Vagina (tissue), 2 donors: ENCODE results near the gene SSBP2. TPM values are rescaled to one million over a fixed set of nuclear protein-coding genes. Genes with fewer than 3 reads are reported as not detected.

ENCODE experiments used
- DNase-seq, 2 donors: peaks; one replicate each; pipeline ENCODE4 v3.0.0-alpha.2; 2017; ENCODE audit errors: extremely low spot score in 2 of 2
- H3K27ac ChIP-seq: fragments of 200-600 bp; sonication (generic); one replicate; pipeline ENCODE4 v1.5.1; 2019
- H3K27me3 ChIP-seq: fragments of 200-600 bp; sonication (generic); one replicate; pipeline ENCODE4 v1.5.1; 2019
- H3K36me3 ChIP-seq, 2 donors: fragments of 200-600 bp; sonication (generic); one replicate each; pipeline ENCODE4 v1.5.1; 2017 to 2019
- H3K4me1 ChIP-seq: fragments of 200-600 bp; sonication (generic); one replicate; pipeline ENCODE4 v1.5.1; 2019
- H3K4me3 ChIP-seq, 2 donors: fragments of 200-600 bp; sonication (generic); 1 replicate in 1 of 2; 2 replicates in 1 of 2; pipeline ENCODE4 v1.5.1; 2016 to 2019
- H3K9me3 ChIP-seq: fragments of 200-600 bp; sonication (generic); one replicate; pipeline ENCODE4 v1.5.1; 2019
- CTCF ChIP-seq, 3 experiments: fragments of 450-650 bp in 2 of 3; fragments of 200-600 bp in 1 of 3; sonication (generic) in 1 of 3; IDR thresholded peaks; one replicate each; pipeline ENCODE4 v1.5.1; 2017 to 2019; ENCODE audit warnings: antibody characterized with exemption in 3 of 3, mild to moderate bottlenecking in 2 of 3, moderate library complexity in 2 of 3
- POLR2A ChIP-seq, 2 donors: fragments of 450-650 bp; IDR thresholded peaks; one replicate each; pipeline ENCODE4 v1.6.1; 2017; ENCODE audit warnings: antibody characterized with exemption in 2 of 2, mild to moderate bottlenecking in 2 of 2, moderate library complexity in 2 of 2
- POLR2AphosphoS5 ChIP-seq, 2 donors: sonication (generic); formaldehyde crosslinking; IDR thresholded peaks; one replicate each; pipeline ENCODE4 v1.9.0; 2017; ENCODE audit warnings: antibody characterized with exemption in 2 of 2, mild to moderate bottlenecking in 2 of 2, low read depth in 1 of 2; ENCODE audit not compliant: insufficient read depth in 1 of 2
- intact Hi-C: fragments of 100-400 bp; cut with DNase I; formaldehyde crosslinking; loops from one replicate; pipeline ENCODE4 v1.15.1; 2023
- total RNA-seq: library from RNA; depleted of rRNA; stranded (reverse); fragments of >200 nt; gene quantifications from one replicate; pipeline ENCODE4 v1.2.3, GENCODE V29; 2016

The SSBP2 gene
- total RNA-seq, 1 donor from 2014 or later, result 66.3 TPM

- intact Hi-C loops, result no loop called here
- no peaks in the 10 kb centered on the region for H3K27me3 ChIP-seq
- H3K9me3 ChIP-seq, result no peaks in the 10 kb centered on the region
- TF ChIP-seq CTCF (IDR thresholded peaks at IDR 0.05) (no peak), POLR2A (IDR thresholded peaks at IDR 0.05) (no peak), POLR2AphosphoS5 (IDR thresholded peaks at IDR 0.05; ENCODE audit: insufficient read depth in 1 of 2, low read depth in 1 of 2) (no peak)
- H3K27ac ChIP-seq, result no peak overlapping the region
- H3K4me3 ChIP-seq, result no peak overlapping the region
- no peak for DNase-seq
- no peaks in the 10 kb centered on the region for H3K36me3 ChIP-seq
- H3K4me1 ChIP-seq, result no peaks in the 10 kb centered on the region
These were observed 208.7 kb downstream of the SSBP2 start for GRCh38 chr5:81542242-81542641.

GRCh38 chr5:81537905-81538547, 212.9 kb downstream of the SSBP2 start:
- H3K4me1 ChIP-seq, result peaks cover 8% of the 10 kb centered on the region
- H3K9me3 ChIP-seq, result no peaks in the 10 kb centered on the region
- DNase-seq, result no peak
- TF ChIP-seq POLR2AphosphoS5 (IDR thresholded peaks at IDR 0.05; ENCODE audit: insufficient read depth in 1 of 2, low read depth in 1 of 2) (no peak), POLR2A (IDR thresholded peaks at IDR 0.05) (no peak), CTCF (IDR thresholded peaks at IDR 0.05) (no peak)
- H3K36me3 ChIP-seq, result no peaks in the 10 kb centered on the region
- H3K27me3 ChIP-seq, result no peaks in the 10 kb centered on the region
- H3K4me3 ChIP-seq, result no peak overlapping the region
- no peak overlapping the region for H3K27ac ChIP-seq
- intact Hi-C loops, result no loop called here

GRCh38 chr5:81534441-81534840, 216.5 kb downstream of the SSBP2 start:
- H3K4me3 ChIP-seq, result no peak overlapping the region
- H3K27ac ChIP-seq, result no peak overlapping the region
- H3K4me1 ChIP-seq, result peaks cover 8% of the 10 kb centered on the region
- no peaks in the 10 kb centered on the region for H3K9me3 ChIP-seq
- no peak for TF ChIP-seq CTCF (IDR thresholded peaks at IDR 0.05)
- no peak for TF ChIP-seq POLR2A (IDR thresholded peaks at IDR 0.05)
- no peak for TF ChIP-seq POLR2AphosphoS5 (IDR thresholded peaks at IDR 0.05; ENCODE audit: insufficient read depth in 1 of 2, low read depth in 1 of 2)
- H3K36me3 ChIP-seq, result no peaks in the 10 kb centered on the region
- DNase-seq, result no peak
- intact Hi-C loops, result no loop called here
- H3K27me3 ChIP-seq, result no peaks in the 10 kb centered on the region

- intact Hi-C loops, result no loop called here
- H3K27me3 ChIP-seq, result no peaks in the 10 kb centered on the region
- peaks cover 8% of the 10 kb centered on the region for H3K4me1 ChIP-seq
- H3K36me3 ChIP-seq, result no peaks in the 10 kb centered on the region
- H3K4me3 ChIP-seq, result no peak overlapping the region
- H3K9me3 ChIP-seq, result no peaks in the 10 kb centered on the region
- no peak overlapping the region for H3K27ac ChIP-seq
- TF ChIP-seq POLR2A (IDR thresholded peaks at IDR 0.05) (no peak), CTCF (IDR thresholded peaks at IDR 0.05) (no peak), POLR2AphosphoS5 (IDR thresholded peaks at IDR 0.05; ENCODE audit: insufficient read depth in 1 of 2, low read depth in 1 of 2) (no peak)
- DNase-seq, result no peak
These were observed 217.1 kb downstream of the SSBP2 start for GRCh38 chr5:81533629-81534405.

- intact Hi-C loops, result no loop called here
- no peaks in the 10 kb centered on the region for H3K9me3 ChIP-seq
- H3K27me3 ChIP-seq, result no peaks in the 10 kb centered on the region
- no peak overlapping the region for H3K27ac ChIP-seq
- DNase-seq, result no peak
- TF ChIP-seq POLR2AphosphoS5 (IDR thresholded peaks at IDR 0.05; ENCODE audit: insufficient read depth in 1 of 2, low read depth in 1 of 2), result no peak
- TF ChIP-seq CTCF (IDR thresholded peaks at IDR 0.05), result no peak
- no peak for TF ChIP-seq POLR2A (IDR thresholded peaks at IDR 0.05)
- H3K36me3 ChIP-seq, result no peaks in the 10 kb centered on the region
- H3K4me3 ChIP-seq, result no peak overlapping the region
- H3K4me1 ChIP-seq, result peaks cover 8% of the 10 kb centered on the region
These were observed 220.0 kb downstream of the SSBP2 start for GRCh38 chr5:81530919-81531318.
